Testis (tissue), 2 donors: ENCODE measurements around the gene FEV.

Source experiments
- POLR2A ChIP-seq: fragments of 450-650 bp; IDR thresholded peaks from one replicate; pipeline ENCODE4 v1.6.1; 2017; ENCODE audit warnings: antibody characterized with exemption, mild to moderate bottlenecking, moderate library complexity
- TF ChIP-seq, protein P1 (sequence below), 3 experiments: fragments of 450-650 bp in 2 of 3; fragments of 200-600 bp in 1 of 3; sonication (generic) in 1 of 3; IDR thresholded peaks; one replicate each; pipeline ENCODE4 v1.5.1; 2016 to 2019; ENCODE audit warnings: antibody characterized with exemption in 3 of 3, mild to moderate bottlenecking in 2 of 3, moderate library complexity in 1 of 3

DNA sequence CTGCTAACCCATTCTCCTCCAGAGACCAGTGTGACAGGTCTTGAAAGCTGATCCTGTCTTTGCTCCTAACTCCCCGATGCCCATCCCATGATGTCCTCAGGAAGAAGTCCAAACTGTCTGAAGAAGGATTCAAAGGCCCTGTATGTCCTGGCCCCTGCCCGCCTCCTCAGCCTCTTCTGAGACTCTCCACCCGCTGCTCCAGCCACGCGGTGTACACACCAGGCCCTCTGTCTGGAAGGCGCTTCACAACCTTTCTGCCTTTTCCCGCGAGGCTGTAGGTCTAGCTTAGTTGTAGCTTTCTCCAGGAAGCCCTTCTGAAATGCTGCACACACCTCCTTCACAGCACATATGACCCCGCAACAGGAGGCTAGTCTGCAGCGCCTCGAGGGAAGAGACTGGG is 31.7 kb upstream of the FEV start:
- TF ChIP-seq, protein P1, sequence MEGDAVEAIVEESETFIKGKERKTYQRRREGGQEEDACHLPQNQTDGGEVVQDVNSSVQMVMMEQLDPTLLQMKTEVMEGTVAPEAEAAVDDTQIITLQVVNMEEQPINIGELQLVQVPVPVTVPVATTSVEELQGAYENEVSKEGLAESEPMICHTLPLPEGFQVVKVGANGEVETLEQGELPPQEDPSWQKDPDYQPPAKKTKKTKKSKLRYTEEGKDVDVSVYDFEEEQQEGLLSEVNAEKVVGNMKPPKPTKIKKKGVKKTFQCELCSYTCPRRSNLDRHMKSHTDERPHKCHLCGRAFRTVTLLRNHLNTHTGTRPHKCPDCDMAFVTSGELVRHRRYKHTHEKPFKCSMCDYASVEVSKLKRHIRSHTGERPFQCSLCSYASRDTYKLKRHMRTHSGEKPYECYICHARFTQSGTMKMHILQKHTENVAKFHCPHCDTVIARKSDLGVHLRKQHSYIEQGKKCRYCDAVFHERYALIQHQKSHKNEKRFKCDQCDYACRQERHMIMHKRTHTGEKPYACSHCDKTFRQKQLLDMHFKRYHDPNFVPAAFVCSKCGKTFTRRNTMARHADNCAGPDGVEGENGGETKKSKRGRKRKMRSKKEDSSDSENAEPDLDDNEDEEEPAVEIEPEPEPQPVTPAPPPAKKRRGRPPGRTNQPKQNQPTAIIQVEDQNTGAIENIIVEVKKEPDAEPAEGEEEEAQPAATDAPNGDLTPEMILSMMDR (IDR thresholded peaks at IDR 0.05) = no peak
- no peak for TF ChIP-seq POLR2A
